GM12878 (cell line): Measurements from ENCODE around the gene GPR171. TPM values are rescaled to one million over a fixed set of nuclear protein-coding genes. Genes with fewer than 3 reads are reported as not detected.

ENCODE experiments used
- ATAC-seq: fragments of 200-7000 bp; cut with Tn5 transposase; 3 replicates; pipeline ENCODE4 v1.9.1; 2020; ENCODE audit warnings: mild to moderate bottlenecking, moderate library complexity
- BruUV-seq: library from RNA; stranded (reverse); fragments of 400-500 nt; replicated peaks from 2 replicates; lab custom pipeline; 2021; lab: Mats Ljungman, UMichigan
- CTCF ChIA-PET: fragments of 300-600 bp; sonication (Branson Sonifier 250); formaldehyde crosslinking; extraction: SDS; loops from one replicate; lab custom pipeline; 2021; ENCODE audit warnings: inconsistent platforms; lab: Yijun Ruan, JAX
- POLR2A ChIA-PET: fragments of 350-600 bp; formaldehyde crosslinking; extraction: SDS; loops from one replicate; lab custom pipeline; 2021; ENCODE audit warnings: inconsistent platforms; lab: Charles Lee
- RAD21 ChIA-PET: fragments of 300-600 bp; sonication (Branson Sonifier 250); formaldehyde crosslinking; loops from one replicate; lab custom pipeline; 2023; ENCODE audit warnings: antibody characterized with exemption; ENCODE audit not compliant: unreplicated experiment; lab: Charles Lee
- SMC1A ChIA-PET: fragments of 300-600 bp; sonication (Branson Sonifier 250); formaldehyde crosslinking; loops from one replicate; lab custom pipeline; 2023; ENCODE audit not compliant: unreplicated experiment, uncharacterized antibody; lab: Charles Lee
- DNase-seq: peaks from one replicate; pipeline ENCODE4 v3.0.0-alpha.2; 2011; ENCODE audit warnings: low read depth, low spot score
- FAIRE-seq: peaks from 3 replicates; lab custom pipeline; 2011; peaks lifted over from hg19 to GRCh38; lab: Jason Lieb, UNC
- H2AFZ ChIP-seq: 2 replicates; pipeline ENCODE4 v1.6.0; 2011; ENCODE audit warnings: low read depth, low read length, control low read depth; ENCODE audit not compliant: control insufficient read depth
- H3K27ac ChIP-seq: 2 replicates; pipeline ENCODE4 v1.5.1; 2011; ENCODE audit warnings: control low read depth; ENCODE audit not compliant: control insufficient read depth, insufficient read depth
- H3K27me3 ChIP-seq, 2 experiments: replicated peaks in 1 of 2; 2 replicates each; pipeline versions ENCODE4 v1.6.0 to v1.6.1; 2011; ENCODE audit warnings: low read length in 1 of 2; ENCODE audit not compliant: control insufficient read depth in 2 of 2, insufficient read depth in 2 of 2
- H3K36me3 ChIP-seq, 2 experiments: 2 replicates each; pipeline ENCODE4 v1.5.1; 2011; ENCODE audit warnings: low read length in 1 of 2; ENCODE audit not compliant: control insufficient read depth in 2 of 2, insufficient read depth in 2 of 2
- H3K4me1 ChIP-seq: 2 replicates; pipeline ENCODE4 v1.6.1; 2011; ENCODE audit warnings: mild to moderate bottlenecking, low read length, moderate library complexity, mixed read lengths; ENCODE audit not compliant: control insufficient read depth, insufficient read depth
- H3K4me2 ChIP-seq: 2 replicates; pipeline ENCODE4 v1.6.0; 2011; ENCODE audit warnings: control low read depth; ENCODE audit not compliant: control insufficient read depth, insufficient read depth
- H3K4me3 ChIP-seq: fragments of 200-600 bp; sonication (generic); 2 replicates; pipeline ENCODE4 v1.5.1; 2016
- H3K79me2 ChIP-seq: 2 replicates; pipeline ENCODE4 v1.6.0; 2011; ENCODE audit warnings: low read length; ENCODE audit not compliant: control insufficient read depth, insufficient read depth
- H3K9ac ChIP-seq: 2 replicates; pipeline ENCODE4 v1.8.0; 2011; ENCODE audit warnings: low read length, control low read depth, mixed read lengths; ENCODE audit not compliant: control insufficient read depth, insufficient read depth
- H3K9me3 ChIP-seq: replicated peaks from 3 replicates; pipeline ENCODE4 v1.5.1; 2011; ENCODE audit warnings: mild to moderate bottlenecking, low read length; ENCODE audit not compliant: control insufficient read depth, insufficient read depth
- H4K20me1 ChIP-seq: 2 replicates; pipeline ENCODE4 v1.6.0; 2011; ENCODE audit not compliant: control insufficient read depth, insufficient read depth
- ATF3 ChIP-seq: IDR thresholded peaks from 2 replicates; pipeline ENCODE4 v1.6.1; 2011; ENCODE audit warnings: low read depth, mild to moderate bottlenecking, low read length, moderate library complexity, borderline replicate concordance; ENCODE audit errors: extremely low read depth
- ETV6 ChIP-seq, 2 experiments: fragments of 450-650 bp in 1 of 2; IDR thresholded peaks in 1 of 2; conservative IDR thresholded peaks in 1 of 2; 2 replicates each; pipeline ENCODE4 v1.6.1; 2014; ENCODE audit warnings: antibody characterized with exemption in 1 of 2, borderline replicate concordance in 1 of 2, low read depth in 1 of 2, mild to moderate bottlenecking in 1 of 2, moderate library complexity in 1 of 2
- IKZF2 ChIP-seq, 2 experiments: fragments of 450-650 bp; IDR thresholded peaks; 2 replicates each; pipeline ENCODE4 v1.6.1; 2017; ENCODE audit warnings: mild to moderate bottlenecking in 2 of 2, moderate library complexity in 2 of 2
- IRF4 ChIP-seq: IDR thresholded peaks from 2 replicates; pipeline ENCODE4 v1.6.1; 2011; ENCODE audit warnings: low read depth, low read length
- KAT2A ChIP-seq: conservative IDR thresholded peaks from 2 replicates; pipeline ENCODE4 v1.6.1; 2011; ENCODE audit warnings: low read depth, low read length; ENCODE audit not compliant: control insufficient read depth
- MEF2B ChIP-seq: fragments of 450-650 bp; IDR thresholded peaks from 2 replicates; pipeline ENCODE4 v1.6.1; 2018; ENCODE audit warnings: mild to moderate bottlenecking, moderate library complexity; ENCODE audit not compliant: partially characterized antibody, poor library complexity, severe bottlenecking
- MTA2 ChIP-seq: fragments of 450-650 bp; IDR thresholded peaks from 2 replicates; pipeline ENCODE4 v1.6.1; 2016; ENCODE audit warnings: low read depth, mild to moderate bottlenecking, moderate library complexity
- MTA3 ChIP-seq: IDR thresholded peaks from 2 replicates; pipeline ENCODE4 v1.6.1; 2012; ENCODE audit warnings: low read length, inconsistent platforms, borderline replicate concordance
- NBN ChIP-seq: fragments of 450-650 bp; IDR thresholded peaks from 2 replicates; pipeline ENCODE4 v1.6.1; 2016
- NR2F1 ChIP-seq: fragments of 450-650 bp; conservative IDR thresholded peaks from 2 replicates; pipeline ENCODE4 v1.6.1; 2017; ENCODE audit warnings: mild to moderate bottlenecking
- SIN3A ChIP-seq: IDR thresholded peaks from 2 replicates; pipeline ENCODE4 v1.6.1; 2012; ENCODE audit warnings: low read depth, low read length, improper control_type of control experiment
- SKIL ChIP-seq: fragments of 450-650 bp; IDR thresholded peaks from 2 replicates; pipeline ENCODE4 v1.6.1; 2017; ENCODE audit warnings: mild to moderate bottlenecking, low read depth, inconsistent platforms; ENCODE audit not compliant: poor library complexity, severe bottlenecking
- SMARCA5 ChIP-seq: fragments of 450-650 bp; IDR thresholded peaks from 2 replicates; pipeline ENCODE4 v1.6.1; 2017; ENCODE audit warnings: mild to moderate bottlenecking
- ZBTB40 ChIP-seq: fragments of 450-650 bp; IDR thresholded peaks from 2 replicates; pipeline ENCODE4 v1.6.1; 2016; ENCODE audit warnings: mild to moderate bottlenecking, moderate library complexity, borderline replicate concordance
- ZNF207 ChIP-seq: fragments of 450-650 bp; IDR thresholded peaks from 2 replicates; pipeline ENCODE4 v1.6.1; 2014; ENCODE audit warnings: antibody characterized with exemption, mild to moderate bottlenecking, borderline replicate concordance
- WGBS: methylation state at CpG from one replicate; pipeline ENCODE4 v1.1.6; 2016; ENCODE audit warnings: low lambda C conversion rate; ENCODE audit not compliant: insufficient replicate concordance, insufficient coverage; ENCODE audit errors: missing lambda C conversion rate; 5-methylcytosine and 5-hydroxymethylcytosine counted together
- in situ Hi-C: fragments of 300-500 bp; cut with MboI; formaldehyde crosslinking; loops from 9 replicates; pipeline ENCODE4 v1.14.3; 2018; ENCODE audit warnings: mixed read lengths
- intact Hi-C: fragments of 100-400 bp; cut with micrococcal nuclease; formaldehyde crosslinking; loops from one replicate; pipeline ENCODE4 v1.14.2; 2022; ENCODE audit not compliant: unreplicated experiment
- polyA plus RNA-seq, 11 experiments: library from polyadenylated mRNA; depleted of rRNA in 4 of 11; unstranded in 6 of 11; stranded (reverse) in 5 of 11; fragments of >200 nt; fragmentation: Nextera tagmentation in 4 of 11; fragmentation: Illumina TruSeq in 1 of 11; extraction: Ambion mirVana in 4 of 11; extraction: Trizol in 1 of 11; gene quantifications; 1 replicate in 1 of 11; 2 replicates in 10 of 11; pipeline versions ENCODE4 v1.2.1 to v1.2.3, GENCODE V29; 2011 to 2016; ENCODE audit warnings: inconsistent platforms in 2 of 11, missing spikeins in 2 of 11, low read depth in 1 of 11
- total RNA-seq, 4 experiments: library from RNA; depleted of rRNA in 3 of 4; stranded (reverse); fragments of >200 nt in 3 of 4; fragmentation: Illumina TruSeq in 1 of 4; extraction: Trizol in 1 of 4; gene quantifications; 2 replicates each; pipeline versions ENCODE4 v1.2.1 to v1.2.3, GENCODE V29; 2013 to 2021

GPR171 gene
- total and polyA plus RNA-seq, 10 of the 15 experiments (the other 5 are each of a cell fraction or from before 2014, with no cell fraction given): 0.05 to 0.07 TPM; not detected in 8

DNA sequence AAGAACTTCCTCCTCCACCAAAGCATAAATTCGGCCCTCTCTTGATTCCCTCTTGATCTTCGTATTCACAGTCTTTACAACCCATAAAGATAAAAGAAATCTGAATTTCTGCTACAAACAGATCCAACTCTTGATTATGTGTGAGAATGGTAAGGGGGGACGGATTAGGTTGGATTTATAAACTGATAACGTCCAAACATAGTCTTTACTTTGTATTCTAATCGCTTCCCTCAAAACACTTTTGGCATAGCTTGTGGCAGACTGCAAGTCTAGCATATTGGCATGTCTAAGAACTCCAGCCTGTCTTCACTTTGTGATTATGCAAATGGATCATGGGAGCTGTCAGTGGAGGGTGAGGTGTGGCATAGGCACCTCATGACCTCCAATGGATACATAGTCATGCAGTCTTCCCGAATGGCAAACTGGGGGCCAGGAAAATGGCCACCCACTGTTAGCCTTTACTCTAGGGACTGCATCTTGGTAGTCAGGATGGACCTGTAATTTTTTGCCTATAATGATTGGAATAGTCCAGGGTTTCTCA, 24.3 kb upstream of the GPR171 start (continued):
- TF ChIP-seq ZBTB40 (no peak), KAT2A (no peak), SMARCA5 (no peak), ETV6 (conservative IDR thresholded peaks at IDR 0.05 in 1 of 2, IDR thresholded peaks at IDR 0.05 in 1 of 2; ENCODE audit: borderline replicate concordance in 1 of 2, low read depth in 1 of 2) (no peak)

DNA sequence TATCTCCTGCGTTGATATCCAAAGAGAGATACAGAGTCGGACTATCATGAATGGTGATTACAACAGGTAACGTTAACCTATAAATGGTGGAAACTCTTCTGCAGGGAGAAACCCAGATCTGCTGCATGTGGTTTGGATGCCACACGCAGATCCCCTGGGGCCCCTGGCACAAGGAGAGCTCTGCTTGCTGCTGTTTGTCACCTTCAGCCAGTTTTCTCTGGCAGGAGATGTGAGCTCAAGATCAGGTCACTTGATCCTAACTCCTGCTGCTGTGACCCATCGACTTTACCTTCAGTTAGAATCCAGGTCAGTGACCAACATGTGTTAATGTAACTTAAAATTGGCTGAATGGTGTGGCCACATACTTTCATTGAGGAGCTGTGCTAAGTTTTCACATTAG, 23.8 kb upstream of the GPR171 start:
- no TSS peak for BruUV-seq
- ChIA-PET POLR2A (no interaction called here), SMC1A (interaction anchor here (0.6 to 7.6 kb wide), 14 partner anchors 9 to 611 kb away, joined by 3 to 98 read pairs (median 6); partner anchors contain the start of genes GPR171 and P2RY14), RAD21 (interaction anchor here (0.7 to 3.5 kb wide), 6 partner anchors 17 to 71 kb away, joined by 3 to 50 read pairs (median 6); partner anchors contain the start of gene P2RY14), CTCF (interaction anchor here (0.8 to 8.7 kb wide), 27 partner anchors 9 to 689 kb away, joined by 3 to 182 read pairs (median 7); partner anchors contain the start of genes GPR171, P2RY13 and P2RY14)
- H3K79me2 ChIP-seq: no peaks in the 10 kb centered on the region
- H3K36me3 ChIP-seq: no peaks in the 10 kb centered on the region
- H3K4me3 ChIP-seq: no peak overlapping the region
- no peak for DNase-seq
- H3K27me3 ChIP-seq: no peaks in the 10 kb centered on the region
- in situ Hi-C loops: loop anchor here (5.0 kb wide), 2 partner anchors 50 to 60 kb away; partner anchors contain the start of gene P2RY14
- TF ChIP-seq IKZF2 (IDR thresholded peaks at IDR 0.05) (no peak), SKIL (no peak), MTA3 (no peak), MEF2B (no peak), NBN (no peak), NR2F1 (no peak), ATF3 (no peak), ZNF207 (no peak), MTA2 (no peak), SIN3A (no peak), IRF4 (no peak), ETV6 (conservative IDR thresholded peaks at IDR 0.05 in 1 of 2, IDR thresholded peaks at IDR 0.05 in 1 of 2; ENCODE audit: borderline replicate concordance in 1 of 2, low read depth in 1 of 2) (no peak)
- no peak overlapping the region for H2AFZ ChIP-seq
- no peaks in the 10 kb centered on the region for H3K9me3 ChIP-seq
- intact Hi-C loops: loop anchor here (1.0 kb wide), 3 partner anchors 56 to 100 kb away; no protein-coding TSS in a partner anchor
- ATAC-seq: no peak
- FAIRE-seq: no peak
- H4K20me1 ChIP-seq: no peaks in the 10 kb centered on the region
- no peak overlapping the region for H3K4me2 ChIP-seq
- no peak overlapping the region for H3K27ac ChIP-seq
- H3K9ac ChIP-seq: no peak overlapping the region
- H3K4me1 ChIP-seq: peaks cover 9% of the 10 kb centered on the region
- 88% methylated on average over 5 of the region's 5 CpGs for WGBS
